HepG2 (cell line): ENCODE results near the gene ATP6V1G2. TPM values are rescaled to one million over a fixed set of nuclear protein-coding genes. Genes with fewer than 3 reads are reported as not detected.

ENCODE experiments used
- CERS6 ChIP-seq: sonication (generic); formaldehyde crosslinking; IDR thresholded peaks from 2 replicates; pipeline ENCODE4 v1.5.0; 2020; ENCODE audit warnings: missing genetic modification reagents
- CHD2 ChIP-seq: IDR thresholded peaks from 2 replicates; pipeline ENCODE4 v1.6.1; 2011; ENCODE audit warnings: low read depth, low read length, improper control_type of control experiment
- FOXA3 ChIP-seq: IDR thresholded peaks from 2 replicates; pipeline ENCODE4 v1.6.1; 2016; ENCODE audit warnings: missing genetic modification reagents, missing compliant biosample characterization
- HINFP ChIP-seq: sonication (generic); formaldehyde crosslinking; IDR thresholded peaks from 2 replicates; pipeline ENCODE4 v1.4.0; 2020; ENCODE audit warnings: low read depth, mild to moderate bottlenecking, missing genetic modification reagents
- HNF1B ChIP-seq: sonication (generic); formaldehyde crosslinking; IDR thresholded peaks from 2 replicates; pipeline ENCODE4 v1.5.1; 2020; ENCODE audit warnings: mild to moderate bottlenecking, moderate library complexity, missing genetic modification reagents
- ISX ChIP-seq: sonication (generic); formaldehyde crosslinking; conservative IDR thresholded peaks from 2 replicates; pipeline ENCODE4 v1.5.0; 2020; ENCODE audit warnings: missing genetic modification reagents
- MXD4 ChIP-seq: IDR thresholded peaks from 2 replicates; pipeline ENCODE4 v1.6.1; 2016; ENCODE audit warnings: mild to moderate bottlenecking, missing biosample characterization, missing genetic modification reagents
- NFYB ChIP-seq: sonication (generic); formaldehyde crosslinking; IDR thresholded peaks from 2 replicates; pipeline ENCODE4 v1.4.0; 2020; ENCODE audit warnings: missing genetic modification reagents
- NR3C1 ChIP-seq: sonication (generic); formaldehyde crosslinking; IDR thresholded peaks from 2 replicates; pipeline ENCODE4 v1.4.0; 2020; ENCODE audit warnings: missing genetic modification reagents
- PITX1 ChIP-seq: sonication (generic); formaldehyde crosslinking; IDR thresholded peaks from 2 replicates; pipeline ENCODE4 v1.5.1; 2020; ENCODE audit warnings: mild to moderate bottlenecking, missing genetic modification reagents
- RBFOX2 ChIP-seq: fragments of 200-400 bp; formaldehyde crosslinking; IDR thresholded peaks from 2 replicates; pipeline ENCODE4 v1.6.1; 2017; ENCODE audit warnings: low read depth, mild to moderate bottlenecking, low read length
- RCOR2 ChIP-seq: IDR thresholded peaks from 2 replicates; pipeline ENCODE4 v1.6.1; 2016; ENCODE audit warnings: missing biosample characterization, missing genetic modification reagents
- SMARCC2 ChIP-seq: fragments of 450-650 bp; IDR thresholded peaks from 2 replicates; pipeline ENCODE4 v1.6.1; 2017; ENCODE audit warnings: antibody characterized with exemption, mild to moderate bottlenecking
- SRSF1 ChIP-seq: fragments of 200-400 bp; formaldehyde crosslinking; optimal IDR thresholded peaks from 2 replicates; pipeline ENCODE3; 2017; ENCODE audit warnings: mild to moderate bottlenecking, low read depth, low read length, moderate library complexity
- STAT6 ChIP-seq: sonication (generic); formaldehyde crosslinking; IDR thresholded peaks from 2 replicates; pipeline ENCODE4 v1.4.0; 2020; ENCODE audit warnings: missing genetic modification reagents, mild to moderate bottlenecking, borderline replicate concordance
- THAP11 ChIP-seq: IDR thresholded peaks from 2 replicates; pipeline ENCODE4 v1.6.1; 2016; ENCODE audit warnings: missing biosample characterization, missing genetic modification reagents
- TMF1 ChIP-seq: sonication (generic); formaldehyde crosslinking; IDR thresholded peaks from 2 replicates; pipeline ENCODE4 v1.8.1; 2022; ENCODE audit warnings: low read depth, missing genetic modification reagents
- ZC3H13 ChIP-seq: sonication (generic); formaldehyde crosslinking; IDR thresholded peaks from 2 replicates; pipeline ENCODE4 v1.8.1; 2023; ENCODE audit warnings: mild to moderate bottlenecking, missing genetic modification reagents, moderate library complexity
- ZKSCAN8 ChIP-seq: IDR thresholded peaks from 2 replicates; pipeline ENCODE4 v1.6.1; 2016; ENCODE audit warnings: borderline replicate concordance, missing genetic modification reagents, missing compliant biosample characterization
- ZNF10 ChIP-seq: sonication (generic); formaldehyde crosslinking; IDR thresholded peaks from 2 replicates; pipeline ENCODE4 v1.4.0; 2020; ENCODE audit warnings: mild to moderate bottlenecking, low read depth, missing genetic modification reagents, borderline replicate concordance
- ZNF329 ChIP-seq: sonication (generic); formaldehyde crosslinking; IDR thresholded peaks from 2 replicates; pipeline ENCODE4 v1.9.0; 2021; ENCODE audit warnings: low read depth, mild to moderate bottlenecking, missing genetic modification reagents
- ZNF337 ChIP-seq: sonication (generic); formaldehyde crosslinking; IDR thresholded peaks from 2 replicates; pipeline ENCODE4 v1.5.1; 2020; ENCODE audit warnings: missing genetic modification reagents, low read depth, mild to moderate bottlenecking, borderline replicate concordance
- ZNF484 ChIP-seq: sonication (generic); formaldehyde crosslinking; IDR thresholded peaks from 2 replicates; pipeline ENCODE4 v1.5.1; 2020; ENCODE audit warnings: mild to moderate bottlenecking, low read depth, missing genetic modification reagents, borderline replicate concordance
- ZNF562 ChIP-seq: sonication (generic); formaldehyde crosslinking; IDR thresholded peaks from 2 replicates; pipeline ENCODE4 v1.8.0; 2022; ENCODE audit warnings: missing genetic modification reagents, borderline replicate concordance
- ZNF816 ChIP-seq: sonication (generic); formaldehyde crosslinking; IDR thresholded peaks from 2 replicates; pipeline ENCODE4 v1.8.0; 2022; ENCODE audit warnings: missing genetic modification reagents, mild to moderate bottlenecking, borderline replicate concordance
- polyA plus RNA-seq, 8 experiments: library from polyadenylated mRNA; depleted of rRNA in 3 of 8; stranded (reverse) in 7 of 8; unstranded in 1 of 8; fragments of >200 nt; fragmentation: Illumina TruSeq in 4 of 8; extraction: Trizol in 4 of 8; gene quantifications; 2 replicates each; pipeline versions ENCODE4 v1.2.1 to v1.2.3, GENCODE V29; 2011 to 2016; ENCODE audit warnings: low read depth in 4 of 8, missing spikeins in 1 of 8, mixed read lengths in 1 of 8; ENCODE audit not compliant: insufficient read depth in 1 of 8
- total RNA-seq, 5 experiments: library from RNA; depleted of rRNA; stranded (reverse); fragments of >200 nt; fragmentation: Illumina TruSeq; extraction: Trizol; gene quantifications; 2 replicates each; pipeline ENCODE4 v1.2.3, GENCODE V29; 2016; ENCODE audit warnings: low read depth in 1 of 5

Gene ATP6V1G2
- total and polyA plus RNA-seq, 2 of the 13 experiments (the other 11 are each of a cell fraction or from before 2014, with no cell fraction given) = 0.27 to 0.83 TPM

DNA sequence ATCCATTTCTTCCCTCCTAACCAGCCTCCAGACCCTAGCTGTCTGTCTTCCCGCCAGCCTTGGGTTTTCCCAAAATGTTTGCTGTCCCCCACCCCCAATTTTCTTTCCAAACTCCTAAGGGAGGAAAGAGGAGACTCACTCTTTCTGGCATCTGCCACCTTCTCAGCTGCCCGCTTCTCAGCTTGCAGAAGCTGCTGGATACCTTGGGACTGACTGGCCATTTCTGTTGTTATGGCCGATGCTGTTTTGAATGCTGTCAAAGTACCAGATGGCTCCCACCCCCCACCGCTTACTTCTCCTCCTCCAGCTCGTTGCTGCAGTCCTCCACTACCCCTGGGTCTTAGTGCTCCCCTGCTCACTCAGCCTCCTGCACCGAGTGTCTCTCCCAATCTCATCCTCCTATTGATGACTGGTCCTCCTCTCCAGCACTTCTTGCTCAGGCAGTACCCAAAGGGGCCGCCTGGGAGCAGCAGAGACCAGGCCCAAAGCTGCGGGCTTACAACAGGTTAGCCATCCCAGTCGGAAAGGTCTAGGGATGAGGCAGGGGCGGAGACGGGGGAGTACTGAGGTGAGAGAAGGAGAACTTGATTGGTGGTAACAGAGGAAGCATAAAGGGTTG is at the start of gene ATP6V1G2 (continued):
- 0 out of 2 replicates have a peak, but pooled peaks have one; percentile 10 for TF ChIP-seq MXD4 (CRISPR knock-in tag)
- TF ChIP-seq ISX (CRISPR knock-in tag) = no peak
- no peak for TF ChIP-seq ZNF337
- TF ChIP-seq RBFOX2 = no peak
- no peak for TF ChIP-seq STAT6 (CRISPR knock-in tag)
- no peak for TF ChIP-seq NR3C1
- peak; percentile 91 for TF ChIP-seq HNF1B
- TF ChIP-seq ZNF484 (CRISPR knock-in tag) = no peak
- no peak for TF ChIP-seq NFYB (CRISPR knock-in tag)
- TF ChIP-seq THAP11 = peak; percentile 63; the same call in 1 of the 2 replicates
- TF ChIP-seq ZNF10 (CRISPR knock-in tag) = no peak
- no peak for TF ChIP-seq TMF1 (CRISPR knock-in tag)
- TF ChIP-seq ZKSCAN8 = no peak
- no peak for TF ChIP-seq CHD2
- no peak for TF ChIP-seq CERS6 (CRISPR knock-in tag)
- TF ChIP-seq ZC3H13 = 0 out of 2 replicates have a peak, but pooled peaks have one; percentile 36
- no peak for TF ChIP-seq ZNF816 (CRISPR knock-in tag)
- TF ChIP-seq ZNF562 = no peak
- no peak for TF ChIP-seq RCOR2 (CRISPR knock-in tag)
- no peak for TF ChIP-seq SRSF1
- no peak for TF ChIP-seq HINFP (CRISPR knock-in tag)
- peak; percentile 19; the same call in 1 of the 2 replicates for TF ChIP-seq FOXA3
- TF ChIP-seq PITX1 (CRISPR knock-in tag) = peak; percentile 50; the same call in 1 of the 2 replicates
- TF ChIP-seq SMARCC2 = no peak
- no peak for TF ChIP-seq ZNF329 (CRISPR knock-in tag)
